Spleen (tissue), 7 donors: ENCODE results near the gene NFIA.

Source experiments
- POLR2A ChIP-seq, 3 donors: fragments of 450-650 bp; IDR thresholded peaks; one replicate each; pipeline ENCODE4 v1.5.1; 2017; ENCODE audit warnings: antibody characterized with exemption in 3 of 3, mild to moderate bottlenecking in 1 of 3
- POLR2AphosphoS5 ChIP-seq, 3 donors: sonication (generic); formaldehyde crosslinking; IDR thresholded peaks; one replicate each; pipeline ENCODE4 v1.5.1; 2017; ENCODE audit warnings: antibody characterized with exemption in 3 of 3
- TF ChIP-seq, protein P1 (sequence below), 11 experiments: fragments of 200-600 bp in 7 of 11; fragments of 450-650 bp in 4 of 11; sonication (generic) in 4 of 11; IDR thresholded peaks in 8 of 11; conservative IDR thresholded peaks in 3 of 11; 1 replicate in 7 of 11; 2 replicates in 4 of 11; pipeline versions ENCODE4 v1.4.0 to v1.8.0; 2016 to 2021; ENCODE audit warnings: antibody characterized with exemption in 11 of 11, inconsistent platforms in 4 of 11, mild to moderate bottlenecking in 1 of 11
- donor health status: DM: no; HTN: no; CAD: no; lungs with moderate emphysema.
- donor health status: DM: no; HTN: no; CAD: no.
- donor health status: DM: no; HTN: no; CAD: no.

GRCh38 chr1:61343734-61344420 is 261.5 kb downstream of the NFIA start:
- TF ChIP-seq POLR2A (IDR thresholded peaks at IDR 0.05) (no peak), POLR2AphosphoS5 (IDR thresholded peaks at IDR 0.05) (no peak)
- TF ChIP-seq, protein P1, sequence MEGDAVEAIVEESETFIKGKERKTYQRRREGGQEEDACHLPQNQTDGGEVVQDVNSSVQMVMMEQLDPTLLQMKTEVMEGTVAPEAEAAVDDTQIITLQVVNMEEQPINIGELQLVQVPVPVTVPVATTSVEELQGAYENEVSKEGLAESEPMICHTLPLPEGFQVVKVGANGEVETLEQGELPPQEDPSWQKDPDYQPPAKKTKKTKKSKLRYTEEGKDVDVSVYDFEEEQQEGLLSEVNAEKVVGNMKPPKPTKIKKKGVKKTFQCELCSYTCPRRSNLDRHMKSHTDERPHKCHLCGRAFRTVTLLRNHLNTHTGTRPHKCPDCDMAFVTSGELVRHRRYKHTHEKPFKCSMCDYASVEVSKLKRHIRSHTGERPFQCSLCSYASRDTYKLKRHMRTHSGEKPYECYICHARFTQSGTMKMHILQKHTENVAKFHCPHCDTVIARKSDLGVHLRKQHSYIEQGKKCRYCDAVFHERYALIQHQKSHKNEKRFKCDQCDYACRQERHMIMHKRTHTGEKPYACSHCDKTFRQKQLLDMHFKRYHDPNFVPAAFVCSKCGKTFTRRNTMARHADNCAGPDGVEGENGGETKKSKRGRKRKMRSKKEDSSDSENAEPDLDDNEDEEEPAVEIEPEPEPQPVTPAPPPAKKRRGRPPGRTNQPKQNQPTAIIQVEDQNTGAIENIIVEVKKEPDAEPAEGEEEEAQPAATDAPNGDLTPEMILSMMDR (IDR thresholded peaks at IDR 0.05 in 8 of 11, conservative IDR thresholded peaks at IDR 0.05 in 3 of 11) = no peak
